Activated CD8-positive, alpha-beta memory T cell treated with anti-CD3 and anti-CD28 coated beads for 24 hours (primary cell): ENCODE data around the gene TECR.
"Not testable (repeated sequence)": the region's sequence is repeated elsewhere in the genome, so short reads cannot be mapped to it uniquely, and the experiment has no call there.

ENCODE experiments used
- DNase-seq: peaks from one replicate; pipeline ENCODE4 v3.0.0-alpha.2; 2020

The TECR gene

DNA sequence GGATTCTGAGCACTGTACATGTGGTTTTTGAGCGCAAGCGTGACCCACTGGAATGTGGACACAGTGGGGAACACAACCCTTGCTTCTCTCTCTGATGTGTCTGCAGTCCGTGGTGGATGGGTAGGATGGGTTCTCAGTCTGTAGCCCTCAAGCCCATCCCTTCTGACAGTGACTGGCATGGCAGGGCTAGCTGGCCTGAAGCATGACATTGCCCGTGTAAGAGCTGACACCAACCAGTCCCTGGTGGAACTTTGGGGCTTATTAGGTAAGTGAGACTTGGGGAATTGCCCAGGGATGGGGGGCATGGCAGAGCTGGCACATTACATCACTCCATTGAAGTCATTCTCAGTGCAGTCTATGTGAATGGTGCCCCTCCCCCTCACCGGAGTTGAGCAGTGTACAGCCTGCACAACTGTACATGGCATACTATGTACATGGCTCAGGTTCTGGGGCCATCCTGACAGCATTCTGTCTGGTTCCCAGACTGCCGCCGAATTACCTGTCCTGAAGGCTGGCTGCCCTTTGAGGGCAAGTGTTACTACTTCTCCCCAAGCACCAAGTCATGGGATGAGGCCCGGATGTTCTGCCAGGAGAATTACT, 70.3 kb downstream of the TECR start:
- no peak for DNase-seq

DNA sequence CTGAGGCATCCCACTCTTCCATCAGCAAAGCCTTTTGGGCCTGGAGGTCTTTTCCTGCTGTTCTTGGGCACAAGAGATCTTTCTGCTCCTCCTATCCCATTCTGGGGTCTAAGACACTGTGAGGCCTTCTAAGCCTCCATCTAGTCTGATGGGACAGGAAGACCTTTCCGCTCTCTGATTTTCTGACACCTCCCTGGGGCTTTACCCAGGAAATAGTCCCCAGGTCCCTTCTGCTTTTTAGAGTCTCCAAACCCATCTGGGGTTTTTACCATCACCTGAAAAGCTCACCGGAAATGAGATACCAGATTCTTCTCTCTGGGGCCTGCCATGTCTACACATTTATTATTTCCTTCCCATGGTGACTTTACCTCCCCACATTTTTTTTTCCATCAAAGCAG, 74.6 kb downstream of the TECR start:
- no peak for DNase-seq

DNA sequence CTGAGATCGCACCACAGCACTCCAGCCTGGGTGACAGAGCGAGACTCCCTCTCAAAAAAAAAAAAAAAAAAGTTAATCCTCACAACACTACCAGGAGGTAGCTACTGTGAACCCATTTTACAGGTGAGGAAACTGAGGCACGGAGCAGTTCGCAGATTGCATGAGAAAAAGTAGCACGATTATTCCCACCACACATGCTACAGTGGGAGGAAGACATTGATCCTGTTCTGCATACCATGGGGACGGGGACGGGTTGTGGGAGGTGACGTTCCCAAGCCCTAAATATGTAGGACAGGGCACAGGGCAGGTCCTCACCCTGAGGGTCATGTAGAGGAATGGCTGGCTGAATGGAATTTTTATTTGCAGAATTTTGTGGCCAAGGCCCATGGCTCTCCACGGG, 77.2 kb downstream of the TECR start:
- DNase-seq: no peak

DNA sequence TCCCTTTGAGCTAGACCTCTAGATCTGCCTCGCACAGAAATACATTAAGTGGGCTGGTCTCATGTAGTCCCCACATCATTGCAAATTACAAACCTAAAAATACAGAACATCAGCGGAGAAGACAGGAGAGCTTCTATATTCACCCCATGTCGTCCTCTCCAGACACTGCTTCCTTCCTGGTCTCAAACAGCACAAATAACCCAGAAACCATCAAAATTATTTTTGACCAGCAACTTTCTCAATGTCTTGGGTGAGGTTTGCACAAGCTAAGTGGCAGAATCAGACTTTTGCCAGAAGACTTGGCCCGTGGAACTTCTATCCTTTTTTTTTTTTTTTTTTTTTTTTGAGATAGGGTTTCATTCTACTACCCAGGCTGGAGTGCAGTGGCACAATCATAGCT, 81.7 kb downstream of the TECR start:
- no peak for DNase-seq

DNA sequence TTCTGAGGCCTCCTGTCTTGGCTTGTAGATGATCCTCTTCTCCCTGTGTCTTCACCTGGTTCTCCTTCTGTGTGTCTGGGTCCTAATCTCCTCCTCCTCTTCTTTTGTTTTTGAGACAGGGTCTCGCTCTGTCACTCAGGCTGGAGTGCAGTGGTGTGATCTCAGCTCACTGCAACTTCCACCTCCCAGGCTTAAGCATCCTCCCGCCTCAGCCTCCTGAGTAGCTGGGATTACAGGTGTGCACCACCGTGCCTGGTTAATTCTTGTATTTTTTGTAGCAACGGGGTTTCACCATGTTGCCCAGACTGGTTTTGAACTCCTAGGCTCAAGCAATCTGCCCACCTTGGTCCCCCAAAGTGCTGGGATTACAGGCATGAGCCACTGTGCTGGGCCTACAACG, 82.8 kb downstream of the TECR start:
- DNase-seq: not testable (repeated sequence)

DNA sequence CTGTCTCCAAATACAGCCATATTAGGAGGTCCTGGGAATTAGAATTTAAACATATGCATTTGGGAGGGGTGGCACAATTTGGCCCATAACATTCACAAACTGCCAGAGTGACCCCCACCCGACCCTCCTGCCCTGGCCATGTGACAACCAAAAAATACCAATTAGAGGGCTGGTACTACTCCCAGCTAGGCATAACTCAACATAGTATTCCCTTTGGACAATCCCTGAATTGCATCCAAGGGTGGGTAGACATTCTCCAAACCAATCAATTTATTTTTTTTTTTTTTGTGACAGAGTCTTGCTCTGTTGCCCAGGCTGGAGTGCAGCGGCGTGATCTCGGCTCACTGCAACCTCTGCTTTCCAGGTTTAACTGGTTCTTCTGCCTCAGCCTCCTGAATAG, 83.3 kb downstream of the TECR start:
- no peak for DNase-seq

DNA sequence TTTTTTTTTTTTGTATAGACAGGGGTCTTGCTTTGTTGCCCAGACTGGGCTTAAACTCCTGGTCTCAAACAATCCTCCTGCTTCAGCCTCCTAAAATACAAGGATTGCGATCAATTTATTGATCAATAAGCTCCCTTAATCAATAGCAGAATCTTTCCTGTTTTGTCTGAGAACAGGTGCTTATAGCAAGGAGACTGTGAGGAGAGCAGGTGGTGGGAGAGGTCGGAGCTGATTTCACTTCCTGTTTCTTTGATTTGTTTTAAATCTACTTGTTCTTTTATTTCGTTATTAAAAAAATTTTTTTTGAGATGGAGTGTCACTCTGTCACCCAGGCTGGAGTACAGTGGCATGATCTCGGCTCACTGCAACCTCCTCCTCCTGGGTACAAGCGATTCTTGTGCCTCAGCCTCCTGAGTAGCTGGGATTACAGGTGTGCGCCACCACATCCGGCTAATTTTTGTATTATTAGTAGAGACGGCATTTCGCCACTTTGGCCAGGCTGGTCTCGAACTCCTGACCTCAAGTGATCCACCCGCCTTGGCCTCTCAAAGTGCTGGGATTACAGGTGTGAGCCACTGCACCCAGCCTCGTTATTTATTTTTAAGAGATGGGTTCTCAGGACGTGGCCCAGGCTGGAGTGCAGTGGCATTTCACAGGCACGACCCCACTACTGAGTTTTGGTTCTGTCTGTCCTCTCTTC, 84.2 kb downstream of the TECR start:
- not testable (repeated sequence) for DNase-seq

DNA sequence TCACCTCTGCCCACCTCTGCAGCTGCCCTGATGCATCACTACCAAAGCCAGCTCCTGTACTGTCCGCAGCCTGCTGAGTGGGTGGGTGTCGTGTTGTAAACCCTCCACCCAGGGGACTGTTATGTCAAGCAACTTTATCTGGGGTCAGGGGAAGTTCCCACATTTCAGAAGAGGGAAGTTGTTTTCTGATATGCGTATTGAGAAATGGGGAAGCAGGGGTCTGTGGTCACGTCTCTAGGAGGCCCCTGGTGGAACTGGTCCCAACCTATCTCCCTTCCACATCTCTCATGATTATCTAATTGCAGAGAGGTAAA, 84.7 kb downstream of the TECR start:
- DNase-seq: no peak
